ENCODE measurements around the gene IL4I1. TPM values are rescaled to one million over a fixed set of nuclear protein-coding genes. Genes with fewer than 3 reads are reported as not detected.
A peak's percentile ranks its signal among the peaks of the same experiment; 100 is the strongest.

IL4I1 gene
- total and polyA plus RNA-seq, 2 of the 4 experiments (the other 2 are of a cell fraction), result 0.31 to 0.36 TPM

DNA sequence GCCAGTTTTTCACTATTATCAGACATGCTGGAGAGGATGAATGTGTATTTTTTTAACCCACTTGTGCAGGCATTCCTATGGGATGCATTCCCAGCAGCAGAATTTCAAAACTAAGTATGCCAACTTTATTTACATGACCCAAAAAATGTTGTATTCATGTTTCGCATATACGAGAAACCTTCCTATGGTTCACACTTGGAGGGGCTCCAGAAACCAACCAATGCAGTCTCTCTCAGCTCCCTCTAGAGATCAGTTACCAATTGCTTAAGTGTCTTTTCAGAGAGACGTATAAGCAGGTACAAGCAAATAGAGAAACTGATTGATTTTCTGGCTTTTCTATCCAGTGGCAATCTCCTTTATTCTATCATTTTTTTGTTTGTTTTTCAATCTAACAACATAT is 51.3 kb downstream of the IL4I1 start:
- H3K23ac ChIP-seq (ENCODE audit: low read depth, low read length), result no peak overlapping the region

More for the DNA sequence above, 51.3 kb downstream of the IL4I1 start:
- Histone ChIP-seq H3K4me1 (ENCODE audit: control insufficient read depth, insufficient read depth, low read length) (peaks cover 8% of the 10 kb centered on the region), H2BK120ac (ENCODE audit: low read depth, low read length) (no peak overlapping the region), H3K14ac (replicated peaks; ENCODE audit: low read depth, low read length) (no peak overlapping the region), H3K18ac (ENCODE audit: low read depth, low read length) (no peak overlapping the region), H3K56ac (ENCODE audit: extremely low read depth, insufficient read depth, low read length) (no peak overlapping the region), H4K20me1 (ENCODE audit: insufficient read depth, low read length) (peaks cover 9% of the 10 kb centered on the region; the same call in 1 of the 2 replicates), H4K8ac (ENCODE audit: low read depth in 2 of 2, low read length in 2 of 2) (no peak overlapping the region), H3K36me3 (ENCODE audit: control insufficient read depth, insufficient read depth, low read length) (peaks cover 8% of the 10 kb centered on the region; the same call in 1 of the 2 replicates), H4K91ac (ENCODE audit: insufficient read depth, low read depth, low read length) (no peak overlapping the region), H3K27me3 (ENCODE audit: control insufficient read depth, insufficient read depth, low read length) (no peaks in the 10 kb centered on the region), H2BK15ac (ENCODE audit: low read depth, low read length) (no peak overlapping the region), H3K9me3 (ENCODE audit: control insufficient read depth, insufficient read depth, low read length) (no peaks in the 10 kb centered on the region), H3K27ac (ENCODE audit: insufficient read depth, low read length) (no peak overlapping the region), H3K4ac (ENCODE audit: low read depth, low read length) (no peak overlapping the region), H2BK5ac (ENCODE audit: low read depth, low read length, poor library complexity, severe bottlenecking) (no peak overlapping the region), H2AK9ac (replicated peaks; ENCODE audit: low read depth, low read length, poor library complexity) (no peak overlapping the region), H2AK5ac (ENCODE audit: low read depth, low read length) (no peak overlapping the region), H2BK20ac (ENCODE audit: low read depth, low read length) (no peak overlapping the region), H3K9ac (ENCODE audit: low read depth, low read length) (no peak overlapping the region), H3K79me1 (ENCODE audit: low read depth in 1 of 2, low read length in 2 of 2) (peaks cover 24 to 50% of the 10 kb centered on the region in 2 experiments), H3K4me2 (ENCODE audit: low read depth, low read length) (no peak overlapping the region), H3K4me3 (ENCODE audit: insufficient read depth, low read depth, low read length) (no peak overlapping the region), H4K5ac (ENCODE audit: low read depth, low read length) (no peak overlapping the region), H3K9me1 (ENCODE audit: insufficient read depth, low read length) (peaks cover 12% of the 10 kb centered on the region), H2AFZ (replicated peaks; ENCODE audit: low read length, poor library complexity) (no peak overlapping the region)
- POLR2A ChIA-PET (ENCODE audit: unreplicated experiment), result interaction anchor here (0.6 kb wide), 1 partner anchor 22 kb away, joined by 3 read pairs; the partner anchor contains the start of gene PNKP
- WGBS, 2 experiments (ENCODE audit: extremely low coverage in 2 of 2, insufficient read length in 1 of 2), result no CpG with 5 or more reads among the region's 3 CpGs
- no peak for TF ChIP-seq NFE2L2 (IDR thresholded peaks at IDR 0.05; ENCODE audit: low read depth, low read length)
- TF ChIP-seq, protein P1, sequence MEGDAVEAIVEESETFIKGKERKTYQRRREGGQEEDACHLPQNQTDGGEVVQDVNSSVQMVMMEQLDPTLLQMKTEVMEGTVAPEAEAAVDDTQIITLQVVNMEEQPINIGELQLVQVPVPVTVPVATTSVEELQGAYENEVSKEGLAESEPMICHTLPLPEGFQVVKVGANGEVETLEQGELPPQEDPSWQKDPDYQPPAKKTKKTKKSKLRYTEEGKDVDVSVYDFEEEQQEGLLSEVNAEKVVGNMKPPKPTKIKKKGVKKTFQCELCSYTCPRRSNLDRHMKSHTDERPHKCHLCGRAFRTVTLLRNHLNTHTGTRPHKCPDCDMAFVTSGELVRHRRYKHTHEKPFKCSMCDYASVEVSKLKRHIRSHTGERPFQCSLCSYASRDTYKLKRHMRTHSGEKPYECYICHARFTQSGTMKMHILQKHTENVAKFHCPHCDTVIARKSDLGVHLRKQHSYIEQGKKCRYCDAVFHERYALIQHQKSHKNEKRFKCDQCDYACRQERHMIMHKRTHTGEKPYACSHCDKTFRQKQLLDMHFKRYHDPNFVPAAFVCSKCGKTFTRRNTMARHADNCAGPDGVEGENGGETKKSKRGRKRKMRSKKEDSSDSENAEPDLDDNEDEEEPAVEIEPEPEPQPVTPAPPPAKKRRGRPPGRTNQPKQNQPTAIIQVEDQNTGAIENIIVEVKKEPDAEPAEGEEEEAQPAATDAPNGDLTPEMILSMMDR (conservative IDR thresholded peaks at IDR 0.05; ENCODE audit: low read depth, low read length), result 0 out of 2 replicates have a peak, but pooled peaks have one; percentile 5
- peak; percentile 36 for ATAC-seq (ENCODE audit: low read depth)
- BruUV-seq (replicated peaks), result no TSS peak
- intact Hi-C loops (cut with micrococcal nuclease), result no loop called here
- DNase-seq, result peak; percentile 42
- dilution Hi-C loops (cut with HindIII; ENCODE audit: low sequenced_read_pairs, unreplicated experiment), result no loop called here
- in situ Hi-C loops (cut with MboI; ENCODE audit: low sequenced_read_pairs), result no loop called here
- CTCF ChIA-PET, result no interaction called here
